Loucy (cell line): ENCODE results near the gene TMEM156.

Experiments used
- H2AFZ ChIP-seq: fragments of 200-600 bp; sonication (generic); 2 replicates; pipeline ENCODE4 v1.6.0; 2016; ENCODE audit warnings: antibody characterized with exemption, mild to moderate bottlenecking, low read length, moderate library complexity
- H3F3A ChIP-seq: fragments of 200-600 bp; 2 replicates; pipeline ENCODE4 v1.6.0; 2016; ENCODE audit warnings: antibody characterized with exemption, low read depth, mild to moderate bottlenecking
- H3K27me3 ChIP-seq: fragments of 200-600 bp; sonication (generic); 2 replicates; pipeline ENCODE4 v1.6.1; 2014; ENCODE audit warnings: low read length, mild to moderate bottlenecking; ENCODE audit not compliant: insufficient read depth, poor library complexity, severe bottlenecking
- H3K36me3 ChIP-seq: fragments of 200-600 bp; sonication (generic); 2 replicates; pipeline ENCODE4 v1.6.1; 2016; ENCODE audit warnings: low read length; ENCODE audit not compliant: insufficient read depth
- H3K4me1 ChIP-seq: fragments of 200-600 bp; sonication (generic); 2 replicates; pipeline ENCODE4 v1.5.1; 2014; ENCODE audit warnings: low read length, mild to moderate bottlenecking; ENCODE audit not compliant: insufficient read depth, poor library complexity, severe bottlenecking
- H3K4me2 ChIP-seq: fragments of 200-600 bp; sonication (generic); 2 replicates; pipeline ENCODE4 v1.6.0; 2014; ENCODE audit warnings: antibody characterized with exemption, low read length, low read depth, mild to moderate bottlenecking; ENCODE audit not compliant: poor library complexity, severe bottlenecking
- H3K4me3 ChIP-seq: fragments of 200-600 bp; sonication (generic); 2 replicates; pipeline ENCODE4 v1.5.1; 2014; ENCODE audit warnings: low read length, mild to moderate bottlenecking, mixed read lengths; ENCODE audit not compliant: poor library complexity, severe bottlenecking
- H3K79me2 ChIP-seq: fragments of 200-600 bp; sonication (generic); 2 replicates; pipeline ENCODE4 v1.6.1; 2014; ENCODE audit warnings: low read length; ENCODE audit not compliant: insufficient read depth
- H3K9ac ChIP-seq: fragments of 200-600 bp; sonication (generic); 2 replicates; pipeline ENCODE4 v1.6.0; 2014; ENCODE audit warnings: mild to moderate bottlenecking, low read depth, low read length, moderate library complexity; ENCODE audit not compliant: poor library complexity, severe bottlenecking
- H3K9me2 ChIP-seq: fragments of 200-600 bp; sonication (generic); replicated peaks from 2 replicates; pipeline ENCODE4 v1.6.1; 2016; ENCODE audit warnings: low read depth, low read length, mixed read lengths
- H3K9me3 ChIP-seq: fragments of 200-600 bp; sonication (generic); 2 replicates; pipeline ENCODE4 v1.6.1; 2014; ENCODE audit warnings: mild to moderate bottlenecking, antibody characterized with exemption, low read length, low read depth; ENCODE audit not compliant: insufficient read depth
- H4K20me1 ChIP-seq: fragments of 200-600 bp; sonication (generic); 2 replicates; pipeline ENCODE4 v1.6.0; 2014; ENCODE audit warnings: antibody characterized with exemption, low read length, mild to moderate bottlenecking; ENCODE audit not compliant: insufficient read depth, poor library complexity, severe bottlenecking
- EZH2phosphoT487 ChIP-seq: fragments of 200-600 bp; IDR thresholded peaks from 2 replicates; pipeline ENCODE4 v1.6.1; 2018; ENCODE audit warnings: antibody characterized with exemption, mild to moderate bottlenecking, moderate library complexity, borderline replicate concordance
- TF ChIP-seq, protein P1 (sequence below): fragments of 200-600 bp; sonication (generic); conservative IDR thresholded peaks from 2 replicates; pipeline ENCODE4 v1.5.1; 2014; ENCODE audit warnings: mild to moderate bottlenecking, antibody characterized with exemption, low read length

TMEM156 gene

GRCh38 chr4:39053983-39054382 lies 21.8 kb upstream of the TMEM156 start:
- H3K4me2 ChIP-seq: peak overlapping the region; percentile 39
- H3K9ac ChIP-seq: no peak overlapping the region
- TF ChIP-seq, protein P1, sequence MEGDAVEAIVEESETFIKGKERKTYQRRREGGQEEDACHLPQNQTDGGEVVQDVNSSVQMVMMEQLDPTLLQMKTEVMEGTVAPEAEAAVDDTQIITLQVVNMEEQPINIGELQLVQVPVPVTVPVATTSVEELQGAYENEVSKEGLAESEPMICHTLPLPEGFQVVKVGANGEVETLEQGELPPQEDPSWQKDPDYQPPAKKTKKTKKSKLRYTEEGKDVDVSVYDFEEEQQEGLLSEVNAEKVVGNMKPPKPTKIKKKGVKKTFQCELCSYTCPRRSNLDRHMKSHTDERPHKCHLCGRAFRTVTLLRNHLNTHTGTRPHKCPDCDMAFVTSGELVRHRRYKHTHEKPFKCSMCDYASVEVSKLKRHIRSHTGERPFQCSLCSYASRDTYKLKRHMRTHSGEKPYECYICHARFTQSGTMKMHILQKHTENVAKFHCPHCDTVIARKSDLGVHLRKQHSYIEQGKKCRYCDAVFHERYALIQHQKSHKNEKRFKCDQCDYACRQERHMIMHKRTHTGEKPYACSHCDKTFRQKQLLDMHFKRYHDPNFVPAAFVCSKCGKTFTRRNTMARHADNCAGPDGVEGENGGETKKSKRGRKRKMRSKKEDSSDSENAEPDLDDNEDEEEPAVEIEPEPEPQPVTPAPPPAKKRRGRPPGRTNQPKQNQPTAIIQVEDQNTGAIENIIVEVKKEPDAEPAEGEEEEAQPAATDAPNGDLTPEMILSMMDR: no peak
- TF ChIP-seq EZH2phosphoT487: no peak
- peaks cover 29% of the 10 kb centered on the region for H4K20me1 ChIP-seq
- no peaks in the 10 kb centered on the region for H3K9me2 ChIP-seq
- no peaks in the 10 kb centered on the region for H3F3A ChIP-seq
- peaks cover 31% of the 10 kb centered on the region for H3K4me1 ChIP-seq
- no peak overlapping the region for H3K4me3 ChIP-seq
- peaks cover 81% of the 10 kb centered on the region for H3K79me2 ChIP-seq
- H3K36me3 ChIP-seq: no peaks in the 10 kb centered on the region
- H3K9me3 ChIP-seq: no peaks in the 10 kb centered on the region
- no peaks in the 10 kb centered on the region for H3K27me3 ChIP-seq
- no peak overlapping the region for H2AFZ ChIP-seq

GRCh38 chr4:39051492-39051891 lies 19.3 kb upstream of the TMEM156 start:
- H3F3A ChIP-seq: no peaks in the 10 kb centered on the region
- H3K79me2 ChIP-seq: peaks cover 89% of the 10 kb centered on the region
- no peak overlapping the region for H3K4me3 ChIP-seq
- no peaks in the 10 kb centered on the region for H3K9me2 ChIP-seq
- no peaks in the 10 kb centered on the region for H3K36me3 ChIP-seq
- H3K4me1 ChIP-seq: peaks cover 44% of the 10 kb centered on the region
- H3K4me2 ChIP-seq: peak overlapping the region; percentile 2
- no peak for TF ChIP-seq EZH2phosphoT487
- TF ChIP-seq, protein P1: no peak
- peaks cover 38% of the 10 kb centered on the region for H4K20me1 ChIP-seq
- H3K9me3 ChIP-seq: no peaks in the 10 kb centered on the region
- H2AFZ ChIP-seq: no peak overlapping the region
- no peak overlapping the region for H3K9ac ChIP-seq
- H3K27me3 ChIP-seq: no peaks in the 10 kb centered on the region

DNA sequence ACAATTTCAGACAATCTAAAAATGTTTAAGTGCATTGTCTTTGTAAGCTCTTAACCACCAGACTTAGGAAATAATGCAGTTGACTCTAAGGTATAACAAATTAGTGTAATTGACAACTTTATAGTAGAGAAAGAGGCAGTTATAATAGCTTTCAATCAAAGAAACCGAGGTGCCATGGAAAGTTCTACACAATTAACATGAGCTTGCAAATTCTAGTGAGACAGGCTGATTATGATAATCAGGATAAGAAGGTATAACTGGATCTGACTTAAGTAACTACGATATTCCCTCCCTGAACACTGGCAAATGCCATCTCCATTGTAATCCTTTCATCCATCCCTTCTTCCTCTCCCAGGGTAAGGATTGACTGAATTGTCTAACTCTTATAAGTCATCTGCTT lies 18.4 kb upstream of the TMEM156 start:
- Histone ChIP-seq H3K36me3 (no peaks in the 10 kb centered on the region), H3K4me1 (peaks cover 50% of the 10 kb centered on the region), H3K9me3 (no peaks in the 10 kb centered on the region), H3K27me3 (no peaks in the 10 kb centered on the region), H3K9me2 (no peaks in the 10 kb centered on the region), H4K20me1 (peaks cover 43% of the 10 kb centered on the region), H3K79me2 (peaks cover 89% of the 10 kb centered on the region), H3K4me3 (peak overlapping the region; percentile 13), H3K4me2 (peak overlapping the region; percentile 33), H2AFZ (no peak overlapping the region), H3F3A (no peaks in the 10 kb centered on the region), H3K9ac (peak overlapping the region; percentile 9)
- TF ChIP-seq, protein P1: no peak
- TF ChIP-seq EZH2phosphoT487: no peak
